Activated CD4-positive, CD25-positive, alpha-beta regulatory T cell treated with anti-CD3 and anti-CD28 coated beads, Interleukin-2, amount 50 U/mL, for 24 hours (primary cell): ENCODE measurements around the gene WWC1.
A peak's percentile ranks its signal among the peaks of the same experiment; 100 is the strongest.

Source experiments
- ATAC-seq, 2 donors: fragments of 150-1000 bp; cut with Tn5 transposase; one replicate each; pipeline ENCODE4 v1.10.0; 2021; ENCODE audit warnings: mild to moderate bottlenecking in 1 of 2, moderate library complexity in 1 of 2

WWC1 gene

DNA sequence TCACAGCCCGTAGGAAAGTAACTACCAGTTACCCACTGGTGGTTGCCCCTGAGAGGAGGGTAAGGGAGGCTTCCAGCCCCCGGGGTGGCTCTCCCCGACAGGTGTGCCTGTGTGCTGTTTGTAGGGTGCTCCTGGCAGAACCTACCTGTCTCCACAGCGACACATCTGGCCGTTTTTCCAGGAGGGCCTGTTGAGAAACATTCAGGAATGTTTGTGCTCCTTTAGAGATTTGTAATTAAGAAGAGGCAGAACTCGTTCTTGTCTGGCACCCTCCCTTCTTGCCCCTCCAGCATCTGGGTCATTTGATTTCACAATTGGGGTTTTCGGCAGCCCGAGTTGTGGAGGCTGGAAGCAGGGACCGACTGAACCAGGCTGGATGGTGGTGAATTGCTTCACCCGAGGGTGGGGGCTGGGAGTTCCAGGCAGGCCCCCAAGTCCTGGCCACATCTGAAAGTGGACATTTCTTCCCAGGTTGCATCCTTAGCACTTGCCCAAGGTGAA lies 74.2 kb downstream of the WWC1 start:
- ATAC-seq: no peak

- no peak for ATAC-seq
Observed at GRCh38 chr5:168366116-168366515, 74.7 kb downstream of the WWC1 start.

DNA sequence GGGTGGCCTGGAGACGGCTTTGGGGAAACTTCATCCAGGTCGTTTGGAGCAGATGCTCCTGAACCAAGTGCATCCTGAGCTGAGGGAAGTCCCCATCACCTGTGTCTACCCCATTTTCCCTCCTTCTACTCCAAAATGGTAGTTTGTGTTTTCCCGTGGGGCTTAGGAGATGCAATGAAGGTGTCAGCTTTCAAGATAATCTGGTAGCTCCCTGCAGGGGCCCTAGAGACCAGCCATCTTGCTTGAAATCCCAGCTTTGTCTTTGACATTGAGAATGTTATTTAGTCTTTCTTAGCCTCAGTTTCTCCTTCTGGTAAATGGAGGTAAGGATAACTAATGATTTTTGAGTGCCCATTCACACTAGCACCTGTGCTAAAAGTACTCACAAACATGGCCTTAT lies 77.4 kb downstream of the WWC1 start:
- no peak for ATAC-seq

GRCh38 chr5:168370831-168371230 lies 79.4 kb downstream of the WWC1 start:
- no peak for ATAC-seq

GRCh38 chr5:168372356-168372946 lies 81.0 kb downstream of the WWC1 start:
- ATAC-seq: no peak

DNA sequence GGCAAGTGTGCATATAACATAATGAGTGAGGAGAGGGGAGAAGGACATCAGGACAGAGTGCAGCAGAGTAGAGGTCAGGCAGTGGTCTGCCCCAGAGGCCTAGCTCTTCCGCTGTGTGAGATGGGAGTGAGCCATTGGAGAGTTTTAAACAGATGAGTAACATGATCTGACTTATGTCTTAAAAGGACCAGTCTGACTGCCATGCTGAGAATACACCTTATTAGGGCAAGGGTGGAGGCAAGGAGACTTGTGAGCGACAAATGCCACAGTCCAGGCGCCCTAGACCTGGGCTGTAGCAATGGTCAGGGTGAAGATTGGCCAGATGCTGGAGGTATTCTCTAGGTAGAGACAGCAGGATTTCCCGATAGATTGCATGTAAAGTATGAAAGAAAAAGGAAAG lies 83.1 kb downstream of the WWC1 start:
- no peak for ATAC-seq

DNA sequence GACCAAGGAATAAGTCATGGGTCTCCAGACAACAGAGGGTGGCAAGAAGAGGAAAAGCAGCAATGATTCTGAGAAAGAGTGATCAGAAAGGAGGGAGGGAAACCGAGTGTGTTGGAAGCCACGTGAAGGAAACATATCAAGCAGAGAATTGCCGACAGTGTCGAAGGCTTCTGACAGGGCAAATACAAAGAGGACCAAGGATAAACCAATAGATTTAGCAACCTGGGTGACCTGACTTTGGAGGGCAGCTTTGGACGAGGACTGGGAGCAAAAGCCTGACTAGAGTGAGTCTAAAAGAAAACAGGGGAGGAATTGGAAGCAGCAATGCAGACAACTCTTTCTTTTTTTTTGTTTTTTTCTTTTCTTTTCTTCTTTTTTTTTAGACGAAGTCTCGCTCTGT lies 83.8 kb downstream of the WWC1 start:
- no peak for ATAC-seq

DNA sequence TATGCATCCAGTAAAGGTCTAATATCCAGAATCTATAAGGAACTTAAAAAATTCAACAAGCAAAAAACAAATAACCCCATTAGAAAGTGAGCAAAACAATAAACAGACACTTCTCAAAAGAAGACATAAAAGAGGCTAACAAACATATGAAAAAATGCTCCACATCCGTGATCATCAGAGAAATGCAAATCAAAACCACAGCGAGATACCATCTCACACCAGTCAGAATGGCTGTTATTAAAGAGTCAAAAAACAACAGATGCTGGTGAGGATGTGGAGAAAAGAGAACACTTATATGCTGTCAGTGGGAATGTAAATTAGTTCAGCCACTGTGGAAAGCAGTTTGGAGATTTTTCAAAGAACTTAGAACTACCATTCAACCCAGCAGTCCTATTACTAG lies 86.1 kb downstream of the WWC1 start:
- ATAC-seq: no peak

GRCh38 chr5:168378741-168379140 lies 87.3 kb downstream of the WWC1 start:
- ATAC-seq: no peak

GRCh38 chr5:168382421-168382820 lies 91.0 kb downstream of the WWC1 start:
- ATAC-seq: no peak

- no peak for ATAC-seq
Observed at GRCh38 chr5:168390491-168390890, 99.0 kb downstream of the WWC1 start.

DNA sequence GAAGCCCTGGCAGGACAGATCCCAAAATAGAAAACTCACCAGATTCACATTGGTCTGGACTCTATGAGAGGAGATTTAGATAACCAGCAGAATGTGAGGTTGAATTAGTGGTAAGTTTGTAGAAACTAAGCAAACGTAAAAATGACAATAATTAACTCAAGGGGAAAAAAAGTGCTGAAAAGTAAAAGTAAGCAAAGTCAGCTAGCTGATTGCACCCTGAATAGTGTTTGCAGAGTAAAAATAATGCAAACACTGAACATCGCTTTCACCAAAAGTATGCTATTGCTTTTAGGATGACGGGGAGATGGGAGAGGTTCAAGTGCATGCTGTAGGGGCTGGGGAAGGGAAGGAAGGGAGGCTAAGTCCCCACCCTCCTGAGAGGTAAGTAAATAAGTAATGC lies 102.3 kb downstream of the WWC1 start:
- no peak for ATAC-seq

GRCh38 chr5:168400429-168401220 lies 109.2 kb downstream of the WWC1 start:
- ATAC-seq: no peak

GRCh38 chr5:168401226-168401625 lies 109.8 kb downstream of the WWC1 start:
- no peak for ATAC-seq

GRCh38 chr5:168401880-168402279 lies 110.4 kb downstream of the WWC1 start:
- ATAC-seq: no peak

DNA sequence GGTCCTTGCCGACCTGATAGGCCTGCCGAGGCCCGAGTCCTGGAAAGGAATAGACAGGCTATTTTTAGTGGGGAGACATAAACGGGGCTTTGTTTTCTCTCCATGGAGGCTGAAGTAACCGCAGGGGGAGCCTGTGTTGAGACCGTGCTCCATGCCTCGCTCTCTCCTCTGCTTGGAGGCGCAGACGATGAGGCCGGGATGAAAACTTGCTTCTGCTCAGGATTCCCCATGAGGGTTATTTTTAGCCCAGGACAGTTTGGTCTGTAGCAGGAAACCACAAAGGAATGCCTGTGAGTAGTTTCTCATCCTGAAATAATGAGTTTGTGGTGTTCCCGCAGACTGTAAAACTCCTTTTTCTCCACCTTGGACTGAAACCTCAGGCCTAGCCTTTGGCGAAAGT lies 112.9 kb downstream of the WWC1 start:
- no peak for ATAC-seq

GRCh38 chr5:168407211-168407610 lies 115.8 kb downstream of the WWC1 start:
- no peak for ATAC-seq

GRCh38 chr5:168408561-168409305 lies 117.3 kb downstream of the WWC1 start:
- no peak for ATAC-seq

DNA sequence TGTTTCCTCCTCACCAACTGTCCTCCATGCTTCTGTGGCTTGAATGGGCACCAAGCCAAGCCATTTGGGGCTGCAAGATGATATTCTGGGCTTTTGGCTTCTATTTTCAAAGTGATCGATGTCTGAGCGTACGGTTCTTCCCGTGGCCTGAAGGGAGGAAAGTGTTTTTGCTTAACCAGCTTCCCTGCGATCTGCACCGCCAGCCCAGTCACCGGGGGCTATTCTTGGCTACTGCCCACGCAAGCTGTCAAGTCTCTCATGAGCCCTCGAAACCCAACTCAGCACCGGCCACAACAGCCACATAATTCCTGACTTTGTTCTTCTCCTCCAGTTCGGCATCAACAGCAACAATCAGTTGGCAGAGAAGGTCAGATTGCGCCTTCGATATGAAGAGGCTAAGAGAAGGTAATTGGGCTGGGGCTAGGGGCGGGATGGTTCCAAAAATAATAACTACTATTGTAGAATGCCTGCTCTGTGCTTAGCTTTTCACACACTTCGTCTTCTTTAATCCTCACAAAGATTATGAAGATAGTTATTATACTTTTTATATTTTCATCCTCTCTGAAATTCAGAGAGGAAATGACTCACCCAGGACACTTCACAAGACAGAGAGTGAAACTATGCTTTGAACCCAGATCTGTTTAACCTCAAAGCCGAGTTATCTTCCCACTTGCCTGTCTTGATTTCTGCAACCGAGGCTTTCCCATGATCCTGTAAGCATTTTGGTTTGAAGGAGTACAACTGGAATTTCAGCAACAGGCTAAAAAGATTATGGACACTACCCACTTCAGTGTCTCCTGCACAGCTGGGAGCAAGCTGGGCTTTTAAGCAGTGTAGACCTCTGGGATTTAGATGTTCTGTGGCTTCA lies 118.4 kb downstream of the WWC1 start:
- peak; percentile 80 for ATAC-seq

DNA sequence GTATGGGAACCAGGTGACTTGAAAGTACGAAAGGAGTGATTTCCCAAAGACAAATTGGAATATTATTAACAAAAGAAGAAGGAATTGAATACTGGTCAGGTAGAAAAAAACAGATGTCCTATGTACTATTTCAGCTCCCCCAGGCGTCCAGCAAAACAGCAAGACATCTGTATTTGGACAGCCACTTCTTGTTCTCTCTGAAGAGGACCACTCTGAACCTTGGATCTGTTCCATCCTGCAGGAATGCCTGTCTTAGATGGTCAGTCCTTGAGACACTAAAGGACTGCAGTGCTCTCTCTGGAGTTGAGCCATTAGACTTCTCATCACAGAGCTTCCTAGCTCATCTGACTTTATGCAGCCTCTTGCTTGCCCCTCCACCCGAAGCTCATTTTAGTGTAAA lies 120.4 kb downstream of the WWC1 start:
- no peak for ATAC-seq

DNA sequence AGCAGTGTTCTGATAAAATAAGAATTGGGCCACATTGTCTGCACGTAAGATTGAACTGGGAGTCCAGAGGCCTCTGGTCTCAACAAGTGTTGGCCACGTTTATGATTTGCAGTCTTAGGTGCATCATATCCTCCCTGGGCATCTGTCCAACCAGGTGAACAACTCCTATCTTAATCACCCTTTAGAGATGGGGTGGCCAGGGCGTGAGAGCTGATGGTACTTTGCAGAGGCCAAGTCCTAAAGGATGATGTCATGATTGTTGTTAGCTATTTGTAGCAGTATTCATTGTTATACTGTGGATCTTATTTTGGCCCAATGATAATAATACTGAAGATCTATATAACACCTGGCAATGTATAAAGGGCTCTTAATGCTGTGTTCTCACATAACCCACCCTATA lies 121.6 kb downstream of the WWC1 start:
- ATAC-seq: no peak

- no peak for ATAC-seq
Observed at GRCh38 chr5:168413596-168413995, 122.2 kb downstream of the WWC1 start.

- no peak for ATAC-seq
Observed at GRCh38 chr5:168415401-168415800, 124.0 kb downstream of the WWC1 start.
